Hepatocyte (in vitro differentiated cells): Measurements from ENCODE around the gene PTDSS2. TPM values are rescaled to one million over a fixed set of nuclear protein-coding genes. Genes with fewer than 3 reads are reported as not detected.
A peak's percentile ranks its signal among the peaks of the same experiment; 100 is the strongest.

Source experiments
- DNase-seq: peaks from one replicate; pipeline ENCODE4 v3.0.0-alpha.2; 2016; ENCODE audit warnings: low spot score
- H2AFZ ChIP-seq: fragments of 200-600 bp; sonication (generic); 2 replicates; pipeline ENCODE4 v1.6.0; 2016; ENCODE audit warnings: antibody characterized with exemption, mild to moderate bottlenecking
- H3K27ac ChIP-seq: fragments of 200-600 bp; sonication (generic); 2 replicates; pipeline ENCODE4 v1.5.1; 2016; ENCODE audit warnings: mild to moderate bottlenecking
- H3K27me3 ChIP-seq: fragments of 200-600 bp; sonication (generic); 2 replicates; pipeline ENCODE4 v1.6.1; 2016
- H3K36me3 ChIP-seq: fragments of 200-600 bp; sonication (generic); replicated peaks from 2 replicates; pipeline ENCODE4 v1.5.1; 2016; ENCODE audit warnings: low read depth; ENCODE audit not compliant: insufficient read depth
- H3K4me1 ChIP-seq: fragments of 200-600 bp; sonication (generic); 2 replicates; pipeline ENCODE4 v1.5.1; 2016; ENCODE audit warnings: mild to moderate bottlenecking, moderate library complexity; ENCODE audit not compliant: insufficient read depth
- H3K4me2 ChIP-seq: fragments of 200-600 bp; sonication (generic); 2 replicates; pipeline ENCODE4 v1.6.0; 2016
- H3K4me3 ChIP-seq: fragments of 200-600 bp; sonication (generic); 2 replicates; pipeline ENCODE4 v1.5.1; 2016; ENCODE audit warnings: mild to moderate bottlenecking
- H3K79me2 ChIP-seq: fragments of 200-600 bp; sonication (generic); 2 replicates; pipeline ENCODE4 v1.6.0; 2017; ENCODE audit warnings: mild to moderate bottlenecking
- H3K9me2 ChIP-seq: fragments of 200-600 bp; sonication (generic); replicated peaks from 2 replicates; pipeline ENCODE4 v1.6.0; 2017; ENCODE audit warnings: mild to moderate bottlenecking; ENCODE audit not compliant: insufficient read depth
- H3K9me3 ChIP-seq: fragments of 200-600 bp; sonication (generic); 2 replicates; pipeline ENCODE4 v1.5.1; 2016; ENCODE audit warnings: low read depth, mild to moderate bottlenecking
- H4K20me1 ChIP-seq: fragments of 200-600 bp; sonication (generic); 2 replicates; pipeline ENCODE4 v1.6.0; 2016; ENCODE audit warnings: mild to moderate bottlenecking; ENCODE audit not compliant: insufficient read depth, poor library complexity, severe bottlenecking
- CTCF ChIP-seq: fragments of 200-600 bp; sonication (generic); IDR thresholded peaks from 2 replicates; pipeline ENCODE4 v1.5.1; 2016; ENCODE audit warnings: antibody characterized with exemption, mild to moderate bottlenecking; ENCODE audit not compliant: poor library complexity
- EZH2 ChIP-seq: fragments of 200-600 bp; sonication (generic); IDR thresholded peaks from 2 replicates; pipeline ENCODE4 v1.6.1; 2016; ENCODE audit warnings: antibody characterized with exemption, mild to moderate bottlenecking, borderline replicate concordance
- EZH2phosphoT487 ChIP-seq: fragments of 200-600 bp; sonication (generic); IDR thresholded peaks from one replicate; pipeline ENCODE4 v1.6.1; 2018; ENCODE audit warnings: antibody characterized with exemption, mild to moderate bottlenecking, low read depth, moderate library complexity; ENCODE audit not compliant: unreplicated experiment, severe bottlenecking
- WGBS: methylation state at CpG from one replicate; pipeline ENCODE4 v1.1.6; 2016; ENCODE audit warnings: low lambda C conversion rate; ENCODE audit errors: missing lambda C conversion rate; 5-methylcytosine and 5-hydroxymethylcytosine counted together
- polyA plus RNA-seq: library from polyadenylated mRNA; unstranded; fragments of >200 nt; fragmentation: Nextera tagmentation; extraction: Ambion mirVana; gene quantifications from 2 replicates; pipeline ENCODE4 v1.2.1, GENCODE V29; 2016
- total RNA-seq: library from RNA; depleted of rRNA; stranded (reverse); fragments of >200 nt; gene quantifications from 2 replicates; pipeline ENCODE4 v1.2.3, GENCODE V29; 2014

Gene PTDSS2
- total and polyA plus RNA-seq, 2 experiments from 2014 or later: 31.5 to 50.8 TPM

- H3K9me2 ChIP-seq: no peaks in the 10 kb centered on the region
- DNase-seq: peak; percentile 4
Measured at GRCh38 chr11:533586-534395, 83.7 kb downstream of the PTDSS2 start.

GRCh38 chr11:534396-535209, 84.5 kb downstream of the PTDSS2 start:
- Histone ChIP-seq H3K4me1 (peaks cover 25% of the 10 kb centered on the region), H3K36me3 (no peaks in the 10 kb centered on the region), H3K79me2 (peaks cover 10% of the 10 kb centered on the region), H3K4me2 (peak overlapping the region; percentile 99), H2AFZ (peak overlapping the region; percentile 52), H3K27ac (peak overlapping the region; percentile 62), H3K9me3 (no peaks in the 10 kb centered on the region), H3K27me3 (no peaks in the 10 kb centered on the region), H4K20me1 (peaks cover 15% of the 10 kb centered on the region), H3K4me3 (peak overlapping the region; percentile 77), H3K9me2 (no peaks in the 10 kb centered on the region)
- TF ChIP-seq EZH2 (no peak), CTCF (no peak), EZH2phosphoT487 (no peak)
- DNase-seq: peak; percentile 55
- WGBS: 18% methylated on average over 50 of the region's 66 CpGs

More at GRCh38 chr11:533586-534395, 83.7 kb downstream of the PTDSS2 start:
- H3K27ac ChIP-seq: no peak overlapping the region
- no peak overlapping the region for H3K4me3 ChIP-seq
- H3K4me1 ChIP-seq: peaks cover 25% of the 10 kb centered on the region
- H3K27me3 ChIP-seq: no peaks in the 10 kb centered on the region
- H4K20me1 ChIP-seq: peaks cover 15% of the 10 kb centered on the region
- no peak for TF ChIP-seq EZH2phosphoT487
- TF ChIP-seq EZH2: no peak
- TF ChIP-seq CTCF: no peak
- H3K4me2 ChIP-seq: peak overlapping the region; percentile 99
- no peaks in the 10 kb centered on the region for H3K36me3 ChIP-seq
- H2AFZ ChIP-seq: no peak overlapping the region
- no peaks in the 10 kb centered on the region for H3K9me3 ChIP-seq
- WGBS: 96% methylated on average over 35 of the region's 37 CpGs
- H3K79me2 ChIP-seq: peaks cover 10% of the 10 kb centered on the region

- no peaks in the 10 kb centered on the region for H3K27me3 ChIP-seq
- no peak for DNase-seq
- no peaks in the 10 kb centered on the region for H3K36me3 ChIP-seq
- peaks cover 10% of the 10 kb centered on the region for H3K79me2 ChIP-seq
- H4K20me1 ChIP-seq: peaks cover 15% of the 10 kb centered on the region
- no peak overlapping the region for H2AFZ ChIP-seq
- no peaks in the 10 kb centered on the region for H3K9me3 ChIP-seq
- H3K4me2 ChIP-seq: peak overlapping the region; percentile 99
- no peak for TF ChIP-seq EZH2
- no peak for TF ChIP-seq CTCF
- H3K9me2 ChIP-seq: no peaks in the 10 kb centered on the region
- WGBS: no CpG with 5 or more reads among the region's 56 CpGs
- H3K4me3 ChIP-seq: peak overlapping the region; percentile 77
- no peak overlapping the region for H3K27ac ChIP-seq
- peaks cover 25% of the 10 kb centered on the region for H3K4me1 ChIP-seq
Measured at GRCh38 chr11:535210-535518, 85.1 kb downstream of the PTDSS2 start.
